Glomerular endothelial cell (primary cell): Measurements from ENCODE around the gene GPR55. TPM values are rescaled to one million over a fixed set of nuclear protein-coding genes. Genes with fewer than 3 reads are reported as not detected.
"Not testable (repeated sequence)": the region's sequence is repeated elsewhere in the genome, so short reads cannot be mapped to it uniquely, and the experiment has no call there.

ENCODE experiments used
- DNase-seq: peaks from one replicate; pipeline ENCODE4 v3.0.0-alpha.2; 2011; ENCODE audit warnings: low read depth, low spot score; ENCODE audit errors: extremely low read depth
- total RNA-seq: library from RNA; depleted of rRNA; stranded (reverse); fragments of >200 nt; gene quantifications from 2 replicates; pipeline ENCODE4 v1.2.3, GENCODE V29; 2015

Gene GPR55, protein sequence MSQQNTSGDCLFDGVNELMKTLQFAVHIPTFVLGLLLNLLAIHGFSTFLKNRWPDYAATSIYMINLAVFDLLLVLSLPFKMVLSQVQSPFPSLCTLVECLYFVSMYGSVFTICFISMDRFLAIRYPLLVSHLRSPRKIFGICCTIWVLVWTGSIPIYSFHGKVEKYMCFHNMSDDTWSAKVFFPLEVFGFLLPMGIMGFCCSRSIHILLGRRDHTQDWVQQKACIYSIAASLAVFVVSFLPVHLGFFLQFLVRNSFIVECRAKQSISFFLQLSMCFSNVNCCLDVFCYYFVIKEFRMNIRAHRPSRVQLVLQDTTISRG
- not detected in 2 replicates for total RNA-seq

DNA sequence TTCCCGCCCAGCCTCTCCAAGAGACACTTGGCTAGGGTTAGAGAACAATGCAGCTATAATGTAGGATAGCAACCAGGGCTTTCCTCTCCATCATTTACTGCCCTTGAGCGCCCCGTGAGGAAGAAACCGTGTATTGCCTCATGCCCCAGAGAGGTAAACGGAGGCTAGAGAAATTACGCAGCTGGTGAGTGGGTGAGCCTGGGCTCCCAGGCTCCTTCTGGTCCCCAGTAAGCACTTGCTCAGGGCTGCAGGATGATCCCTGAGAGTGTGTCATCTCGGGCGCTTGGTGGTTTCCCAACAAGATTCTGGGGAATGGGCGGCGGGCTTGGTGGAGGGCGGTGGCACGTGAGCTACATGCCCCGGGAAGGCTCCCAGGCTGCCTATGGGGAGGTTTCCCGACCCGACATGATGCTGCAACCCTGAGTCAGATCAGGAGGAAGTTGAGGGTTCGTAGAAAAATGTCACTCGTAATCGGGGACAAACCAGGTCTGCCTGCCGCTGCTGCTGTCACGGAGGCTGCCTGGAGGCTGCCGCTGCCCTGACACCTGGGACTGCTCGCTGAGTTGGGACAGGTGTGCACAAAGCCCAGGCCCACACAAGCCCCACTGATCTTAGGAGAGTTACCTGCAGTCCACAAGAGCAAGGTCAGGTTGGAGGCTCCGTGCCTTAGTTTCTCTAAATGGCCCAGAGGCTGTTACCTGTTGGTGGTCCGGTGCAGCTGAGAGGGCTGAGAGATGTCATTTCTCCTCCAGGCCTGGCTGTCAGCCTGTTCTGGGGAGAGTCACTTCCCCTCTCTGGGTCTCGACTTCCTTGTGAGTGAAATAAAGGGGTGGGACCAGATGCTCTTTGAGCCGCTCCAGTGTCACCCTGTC lies at the start of gene GPR55:
Gene GPR55, minus strand, starts transcription at position 773 of the 872 bp plus-strand sequence. CDS start 14,280 bp downstream, outside the sequence.
- DNase-seq: no peak

DNA sequence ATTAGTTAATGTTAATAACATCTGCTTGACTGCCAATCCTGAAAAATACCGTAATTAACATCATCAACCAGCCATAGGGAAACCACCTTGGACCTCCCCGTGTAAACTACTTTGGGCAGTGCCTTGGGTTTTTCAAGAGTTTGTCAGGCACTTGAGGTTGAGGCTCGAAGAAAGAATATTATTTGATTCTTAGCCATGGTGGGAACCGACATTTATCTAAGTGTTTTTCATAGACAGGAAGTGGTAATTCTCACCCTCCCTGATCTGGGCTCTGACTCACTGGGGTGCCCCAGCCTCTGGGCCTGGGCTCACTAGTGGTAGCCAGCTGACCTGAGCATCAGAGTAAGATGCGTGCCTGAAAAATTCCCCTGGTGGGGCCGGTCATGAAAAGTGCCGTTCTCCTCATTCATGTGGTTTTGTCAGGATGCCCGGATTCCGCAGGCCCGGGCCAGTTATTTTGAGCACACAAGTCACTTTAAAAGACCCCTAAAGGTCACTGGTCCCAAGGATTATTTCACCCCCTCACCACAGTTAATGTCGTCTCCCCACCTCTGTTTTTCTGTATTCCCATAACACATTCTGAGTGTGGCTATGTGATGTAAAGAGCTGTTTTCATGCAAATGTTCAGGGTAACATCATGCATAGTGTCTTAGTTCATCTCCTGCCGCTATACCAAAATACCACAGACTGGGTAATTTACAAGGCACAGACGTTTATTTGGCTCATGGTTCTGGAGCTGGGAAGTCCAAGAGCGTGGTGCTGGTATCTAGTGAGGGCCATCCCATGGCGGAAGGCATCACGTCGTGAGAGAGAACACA lies 49.3 kb upstream of the GPR55 start:
- DNase-seq: no peak

DNA sequence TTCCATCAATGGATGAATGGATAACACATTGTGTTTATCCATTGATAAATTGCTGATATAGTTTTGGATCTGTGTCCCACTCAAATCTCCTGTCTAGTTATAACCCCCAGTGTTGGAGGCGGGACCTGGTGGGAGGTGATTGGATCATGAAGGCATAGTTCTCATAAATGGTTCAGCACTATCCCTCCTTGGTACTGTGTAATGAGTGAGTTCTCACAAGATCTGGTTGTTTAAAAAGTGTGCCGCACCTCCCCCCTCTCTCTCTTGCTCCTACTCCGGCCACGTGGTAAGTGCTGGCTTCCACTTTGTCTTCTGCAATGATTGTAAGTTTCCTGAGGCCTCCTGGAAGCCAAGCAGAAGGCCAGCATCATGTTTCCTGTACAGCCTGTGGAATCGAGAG lies 47.0 kb upstream of the GPR55 start:
- DNase-seq: no peak

DNA sequence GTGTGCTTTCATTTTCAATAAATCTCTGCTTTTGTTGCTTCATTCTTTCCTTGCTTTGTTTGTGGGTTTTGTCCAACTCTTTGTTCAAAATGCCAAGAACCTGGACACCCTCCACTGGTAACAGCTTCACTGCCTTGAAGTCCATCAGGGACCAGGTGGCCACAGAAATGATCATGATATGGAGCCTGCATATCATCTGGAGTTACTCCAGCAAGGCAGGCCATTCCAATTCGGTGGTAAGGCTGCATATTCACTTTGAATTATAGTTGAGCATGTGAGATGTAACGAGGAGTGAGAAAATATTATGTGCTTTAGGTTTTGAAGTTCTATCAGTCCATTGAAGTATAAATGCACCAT lies 44.6 kb upstream of the GPR55 start:
- DNase-seq: no peak

DNA sequence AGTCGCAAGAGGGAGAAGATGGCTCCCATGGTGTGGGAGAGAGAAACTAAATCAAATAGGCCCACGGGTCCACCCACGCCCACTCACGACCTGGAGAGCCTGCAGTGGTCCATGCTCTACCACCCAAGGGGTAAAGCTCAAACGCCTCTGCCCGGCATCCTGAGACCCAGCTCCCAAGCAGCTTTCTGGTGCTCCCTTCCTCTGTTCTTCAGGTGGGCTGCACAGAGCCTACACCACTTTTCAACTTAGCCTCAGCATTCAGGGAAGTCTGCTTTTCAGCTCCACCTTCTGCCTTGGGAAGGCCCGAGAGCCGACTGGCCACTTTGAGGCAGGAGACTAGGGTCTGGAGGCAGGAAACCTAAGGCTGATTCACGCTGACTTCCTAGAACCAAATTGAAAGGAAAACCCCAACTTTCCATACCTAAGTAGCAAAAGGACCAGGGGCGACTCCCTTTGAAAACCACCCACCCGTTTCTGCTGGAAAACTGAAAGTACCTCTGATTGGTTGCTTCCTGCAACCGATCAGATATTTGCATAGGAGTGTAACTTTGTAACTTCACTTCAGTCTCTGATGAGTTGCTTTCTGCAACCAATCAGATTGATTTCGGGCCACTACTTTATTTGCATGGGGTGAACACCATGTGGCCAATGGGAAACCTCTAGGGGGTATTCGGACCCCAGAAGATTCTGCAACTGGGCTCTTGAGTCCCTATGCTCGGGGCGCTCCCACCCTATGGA lies 44.0 kb upstream of the GPR55 start:
- no peak for DNase-seq

DNA sequence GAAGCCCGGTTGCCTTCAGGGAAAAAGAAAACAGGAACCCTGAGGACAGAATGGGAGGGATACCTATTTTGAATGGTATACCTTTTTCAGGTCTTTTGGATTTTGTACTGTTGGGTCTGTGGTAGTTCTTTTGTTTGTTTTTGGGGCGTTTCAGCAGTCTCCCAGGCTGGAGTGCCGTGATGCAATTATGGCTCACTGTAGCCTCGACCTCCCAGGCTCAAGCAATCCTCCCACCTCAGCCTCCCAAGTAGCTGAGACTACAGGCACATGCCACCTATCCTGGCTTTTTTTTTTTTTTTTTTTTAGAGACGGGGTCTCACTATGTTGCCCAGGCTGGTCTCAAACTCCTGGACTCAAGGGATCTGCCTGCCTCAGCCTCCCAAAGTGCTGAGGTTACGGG lies 43.3 kb upstream of the GPR55 start:
- not testable (repeated sequence) for DNase-seq

DNA sequence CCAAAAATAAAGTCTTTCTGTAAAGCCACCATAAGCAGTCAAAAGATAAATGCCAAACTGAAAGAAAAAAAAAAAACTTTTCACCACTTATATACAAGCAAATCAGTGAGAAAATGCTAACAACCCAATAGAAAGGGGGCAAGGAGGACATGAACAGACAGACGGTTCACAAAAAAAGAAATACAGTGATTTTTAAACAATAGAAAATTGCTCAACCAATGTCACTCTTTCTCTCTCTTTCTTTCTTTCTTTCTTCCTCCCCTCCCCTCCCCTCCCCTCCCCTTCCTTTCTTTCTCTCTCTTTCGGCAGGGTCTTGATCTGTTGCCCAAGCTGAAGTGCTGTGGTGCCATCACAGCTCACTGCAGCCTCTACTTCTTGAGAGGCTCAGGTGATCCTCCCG lies 42.1 kb upstream of the GPR55 start:
- DNase-seq: no peak

DNA sequence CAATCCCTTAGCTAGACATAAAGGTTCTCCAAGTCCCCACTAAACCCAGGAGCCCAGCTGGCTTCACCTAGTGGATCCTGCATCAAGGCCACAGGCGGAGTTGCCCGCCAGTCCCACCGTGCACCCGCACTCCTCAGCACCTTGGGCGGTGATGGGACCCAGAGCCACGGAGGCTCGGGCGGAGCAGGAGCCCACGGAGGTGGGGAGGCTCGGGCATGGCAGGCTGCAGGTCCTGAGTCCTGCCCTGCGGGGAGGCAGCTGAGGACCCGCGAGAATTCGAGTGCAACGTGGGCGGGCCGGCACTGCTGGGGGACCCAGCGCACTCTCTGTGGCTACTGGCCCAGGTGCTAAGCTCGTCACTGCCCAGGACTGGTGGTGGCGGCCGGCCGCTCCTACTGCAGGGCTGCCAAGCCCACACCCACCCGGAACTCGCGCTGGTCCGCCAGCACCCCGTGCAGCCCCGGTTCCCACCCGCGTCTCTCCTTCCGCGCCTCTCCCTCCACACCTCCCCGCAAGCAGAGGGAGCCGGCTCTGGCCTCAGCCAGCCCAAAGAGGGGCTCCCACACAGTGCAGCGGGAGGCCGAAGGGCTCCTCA lies 39.2 kb upstream of the GPR55 start:
- no peak for DNase-seq

DNA sequence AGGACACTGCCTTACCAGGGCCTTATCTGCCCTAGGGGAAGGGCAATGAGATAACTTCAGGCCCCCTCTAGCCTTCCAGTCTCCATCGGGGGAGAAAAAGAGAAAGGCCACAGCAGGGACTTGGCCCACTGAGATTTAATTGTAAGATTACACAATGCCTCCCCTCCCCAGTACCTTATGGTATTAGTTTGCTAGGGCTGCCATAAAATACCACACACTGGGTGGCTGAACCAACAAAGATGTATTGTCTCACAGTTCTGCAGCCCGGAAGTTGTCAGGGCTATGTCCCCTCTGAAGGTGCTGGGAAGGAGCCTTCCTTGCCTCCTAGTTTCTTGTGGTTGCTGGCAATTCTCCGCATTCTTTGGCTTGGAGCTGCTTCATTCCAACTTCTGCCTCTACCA lies 36.0 kb upstream of the GPR55 start:
- DNase-seq: no peak

DNA sequence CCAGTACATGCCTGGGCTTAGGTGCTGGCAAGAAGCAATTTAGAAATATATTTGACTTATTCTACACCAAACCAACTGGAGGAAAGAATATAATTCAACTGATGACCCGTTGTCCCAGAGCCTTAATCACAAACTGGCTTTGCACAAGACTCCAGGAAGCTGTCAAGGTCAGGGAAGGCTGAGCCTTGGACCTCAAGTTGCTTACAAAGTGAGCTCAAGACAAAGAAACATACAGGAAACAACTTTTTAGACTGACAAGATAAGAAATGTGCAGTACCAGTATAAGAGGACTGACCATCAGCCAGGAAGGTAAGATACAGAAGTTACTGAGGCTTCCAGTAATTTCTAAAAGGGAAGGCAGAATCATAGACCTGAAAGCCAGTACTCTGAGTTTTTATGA lies 35.0 kb upstream of the GPR55 start:
- DNase-seq: no peak

DNA sequence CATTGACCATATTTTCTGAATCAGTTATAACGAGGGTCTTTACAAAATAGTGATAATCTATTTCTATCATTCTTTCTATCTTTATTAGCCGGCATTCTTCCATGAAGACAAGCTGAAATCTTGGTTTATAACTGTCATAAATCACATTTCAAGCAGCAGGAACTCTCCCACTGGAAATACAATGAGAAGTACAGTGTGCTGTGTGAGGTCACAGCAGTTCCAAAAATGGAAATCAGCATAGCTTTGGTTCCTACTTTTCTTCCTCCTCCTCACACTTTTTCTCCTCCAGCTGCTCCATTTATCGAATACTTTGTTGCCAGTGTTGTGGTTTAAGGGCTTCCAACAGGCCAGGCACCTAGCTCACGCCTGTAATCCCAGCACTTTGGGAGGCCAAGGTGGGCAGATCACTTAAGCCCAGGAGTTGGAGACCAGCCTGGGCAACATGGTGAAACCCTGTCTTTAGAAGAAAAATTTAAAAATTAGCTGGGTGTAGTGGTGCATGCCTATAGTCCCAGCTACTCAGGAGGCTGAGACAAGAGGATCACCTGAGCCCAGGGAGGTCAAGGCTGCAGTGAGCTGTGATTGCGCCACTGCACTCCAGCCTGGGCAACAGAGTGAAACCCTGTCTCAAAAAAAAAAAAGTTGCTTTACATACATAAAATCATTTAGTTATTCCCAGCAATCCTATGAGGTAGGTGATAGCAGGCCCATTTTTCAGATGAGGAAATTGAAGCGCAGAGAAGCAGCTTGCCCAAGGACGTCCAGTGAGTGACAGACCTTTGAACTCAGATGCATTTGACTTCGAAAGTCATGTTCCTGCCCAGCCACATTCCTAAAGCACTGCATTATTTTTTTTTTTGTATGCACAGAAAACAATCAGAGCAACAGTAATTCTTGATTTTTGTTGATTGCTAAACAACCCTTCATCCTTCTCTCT lies 34.0 kb upstream of the GPR55 start:
- no peak for DNase-seq

DNA sequence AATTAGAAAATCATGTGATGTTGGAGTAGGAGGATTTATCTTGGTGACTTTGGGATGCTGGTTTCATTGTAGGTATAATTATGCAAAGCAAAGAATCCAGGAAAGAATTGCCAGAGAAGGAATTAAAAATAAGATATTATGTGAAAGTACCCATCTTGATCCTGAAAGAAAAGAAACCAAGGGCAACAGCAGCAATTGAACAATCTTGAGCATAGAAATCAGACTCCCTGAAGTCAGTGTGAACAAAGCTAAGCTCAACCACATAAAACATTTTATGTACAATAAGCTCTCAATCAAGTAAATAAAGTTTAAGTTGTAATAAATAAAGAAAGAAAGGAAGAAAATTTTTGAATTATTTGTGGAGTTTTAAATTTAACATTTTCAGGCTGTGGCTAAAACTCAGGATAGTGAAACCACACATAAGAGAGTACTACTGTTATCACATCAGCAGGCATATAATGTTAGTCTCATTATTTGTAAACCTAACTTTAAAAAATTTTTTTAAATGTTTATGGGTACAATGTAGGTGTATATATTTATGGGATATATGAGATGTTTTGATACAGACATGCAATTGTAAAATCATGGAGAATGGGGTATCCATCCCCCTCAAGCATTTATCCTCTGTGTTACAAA lies 32.8 kb upstream of the GPR55 start:
- no peak for DNase-seq

DNA sequence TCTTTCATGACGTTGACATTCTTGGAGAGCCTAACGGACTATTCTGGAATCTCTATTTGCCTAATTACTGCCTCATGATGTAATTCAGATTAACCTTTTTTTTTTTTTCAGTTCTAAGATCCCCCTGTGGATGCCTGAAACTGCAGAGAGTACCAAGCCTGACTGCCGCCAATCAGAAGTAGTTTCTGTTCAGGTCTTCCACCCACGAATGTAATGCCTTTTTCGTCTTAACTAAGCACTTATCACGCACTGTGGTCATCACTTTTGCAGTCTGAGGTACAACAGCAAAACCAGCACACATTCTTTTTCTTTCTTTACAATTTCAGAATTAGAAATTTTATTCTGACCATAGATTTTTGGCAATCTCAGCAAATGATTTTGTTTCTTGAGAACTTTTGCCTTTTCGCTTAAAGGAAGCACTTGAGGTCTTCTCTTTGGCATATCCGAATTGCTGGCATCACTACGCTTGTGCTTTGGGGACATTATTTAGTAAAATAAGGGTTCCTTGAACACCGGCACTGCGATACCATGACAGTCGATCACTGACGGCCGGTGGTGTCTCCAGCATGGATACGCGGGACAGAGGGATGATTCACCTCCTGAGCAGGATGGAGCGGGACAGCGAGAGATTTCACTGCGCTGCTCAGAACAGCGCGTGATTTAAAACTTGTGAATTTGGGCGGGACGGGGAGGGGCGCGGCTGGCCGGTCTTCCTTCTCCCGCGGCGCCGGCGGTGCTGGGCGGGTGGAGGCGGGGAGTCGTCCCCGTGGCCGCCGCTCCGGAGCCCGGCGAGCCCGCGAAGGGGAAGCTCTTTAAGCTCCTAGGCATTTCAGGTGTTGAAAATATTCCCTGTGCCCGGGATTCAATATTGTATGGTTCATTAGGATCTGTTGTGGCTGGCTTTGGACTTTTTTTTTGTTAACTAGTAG lies 32.0 kb upstream of the GPR55 start:
- DNase-seq: no peak

DNA sequence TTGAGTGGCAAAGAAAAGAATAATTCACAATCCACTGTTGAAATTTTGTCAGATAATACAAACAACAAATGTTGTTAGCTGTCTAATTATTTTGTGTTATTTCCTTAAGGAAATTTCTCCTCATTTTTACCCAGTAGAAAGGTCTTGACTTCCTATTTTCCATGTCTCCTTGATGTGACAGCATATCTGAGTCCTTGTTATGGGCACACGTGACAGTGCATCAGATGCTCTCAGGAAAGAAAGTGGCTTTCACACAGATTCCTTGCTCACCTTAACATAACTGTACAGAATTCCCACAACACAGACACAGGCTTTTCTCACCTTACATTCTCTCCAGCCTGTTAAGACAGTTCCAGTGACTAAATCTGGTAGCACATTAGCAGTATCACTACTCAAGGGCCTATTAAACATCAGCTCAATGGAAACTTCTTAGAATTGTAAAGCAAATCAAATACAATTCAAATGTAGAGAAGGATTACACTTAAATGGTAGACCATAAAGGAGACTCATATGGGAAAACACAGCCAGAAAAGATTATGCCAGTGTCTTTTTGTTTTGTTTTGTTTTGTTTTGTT lies 30.2 kb upstream of the GPR55 start:
- DNase-seq: no peak

DNA sequence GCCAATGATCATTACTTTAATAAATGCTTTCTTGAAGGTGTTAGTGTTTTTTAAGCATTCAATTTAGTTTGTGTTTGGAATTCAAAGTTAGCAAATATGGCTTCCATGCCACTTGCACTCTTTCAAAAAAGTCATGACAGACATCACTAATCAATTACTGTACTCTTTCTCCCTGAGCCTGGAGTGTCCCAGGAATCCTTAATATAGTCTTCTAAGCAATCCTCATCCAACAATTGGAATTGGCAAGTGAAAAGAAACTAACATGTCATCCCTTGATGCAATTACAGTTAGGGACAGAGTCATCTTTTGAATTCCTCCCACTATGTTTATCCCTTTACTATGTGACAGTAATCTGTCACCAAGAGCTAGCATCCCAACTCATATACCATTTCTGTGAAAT lies 29.7 kb upstream of the GPR55 start:
- no peak for DNase-seq

DNA sequence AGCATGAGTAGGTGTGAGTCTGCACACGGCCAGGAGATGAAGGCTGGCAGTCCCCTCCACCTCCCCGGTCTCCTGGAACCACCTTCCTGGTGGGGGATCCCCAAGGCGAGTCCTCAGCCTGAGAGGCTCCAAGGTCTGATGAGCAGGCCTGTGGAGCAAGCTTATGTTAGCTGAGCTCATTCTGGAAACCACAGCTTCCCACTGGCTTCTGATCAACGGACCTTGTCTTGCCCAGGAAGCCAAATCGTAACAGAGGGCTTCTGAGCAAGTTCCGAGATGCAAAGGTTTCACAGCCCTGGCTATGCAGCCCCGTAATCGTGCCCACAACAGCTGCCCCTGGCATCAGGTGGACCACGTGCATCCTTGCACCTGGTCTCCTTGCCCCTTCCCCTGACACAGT lies 28.8 kb upstream of the GPR55 start:
- no peak for DNase-seq

DNA sequence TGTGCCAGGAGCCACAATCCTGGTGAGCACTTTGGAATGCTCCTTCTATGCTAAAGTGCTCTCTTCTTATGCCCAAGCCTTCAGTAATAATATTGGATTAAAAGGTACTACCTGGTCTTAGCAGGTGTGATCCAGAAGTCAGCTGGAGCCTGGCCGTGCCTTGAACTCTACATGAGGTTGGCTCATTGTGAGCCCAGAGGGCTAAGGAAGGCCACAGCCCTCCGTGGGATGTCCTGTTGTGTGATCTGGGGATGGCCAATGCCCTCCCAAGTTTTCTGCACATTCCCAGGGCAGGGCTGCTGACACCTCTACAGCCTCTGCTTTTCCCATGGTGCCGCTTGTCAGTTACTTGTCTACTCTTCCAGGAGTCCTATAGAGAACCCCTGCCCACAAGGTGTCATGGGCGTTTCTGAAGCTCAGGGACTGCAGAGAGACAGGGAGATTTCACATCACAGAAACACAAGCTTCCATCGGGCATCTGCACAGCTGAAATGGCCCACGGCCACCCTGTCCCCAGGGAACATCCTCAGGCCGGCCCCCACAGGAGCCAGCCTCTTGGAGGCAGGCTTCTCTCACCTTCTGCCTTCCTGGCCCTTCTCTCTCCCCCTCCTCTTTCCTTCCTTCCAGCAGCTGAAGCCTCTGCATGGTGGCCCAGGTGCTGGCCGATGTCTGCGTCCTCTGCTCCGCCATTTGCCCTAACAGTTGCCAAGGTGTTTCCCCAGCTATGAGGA lies 27.3 kb upstream of the GPR55 start:
- no peak for DNase-seq
